Measurements from ENCODE around the gene MOB3A. TPM values are rescaled to one million over a fixed set of nuclear protein-coding genes. Genes with fewer than 3 reads are reported as not detected.

The MOB3A gene
- polyA plus RNA-seq, 1 donor (not counting 4 experiments of a cell fraction or from before 2014, with no cell fraction given), result 34.2 TPM

- Histone ChIP-seq H3K79me2 (ENCODE audit: control insufficient read depth, insufficient read depth, low read length) (no peaks in the 10 kb centered on the region), H3K4me2 (ENCODE audit: control insufficient read depth, extremely low read depth, insufficient read depth, low read depth, low read length) (no peak overlapping the region), H4K20me1 (ENCODE audit: control insufficient read depth, extremely low read depth, insufficient read depth, low read length) (no peaks in the 10 kb centered on the region), H3K36me3 (ENCODE audit: control insufficient read depth in 2 of 2, extremely low read depth in 1 of 2, insufficient read depth in 2 of 2, low read length in 2 of 2) (peaks cover 57 to 77% of the 10 kb centered on the region in 2 experiments), H3K4me1 (ENCODE audit: control insufficient read depth, extremely low read depth, insufficient read depth, low read length) (no peaks in the 10 kb centered on the region), H3K27ac (ENCODE audit: control insufficient read depth, insufficient read depth, low read length) (no peak overlapping the region), H3K4me3 (ENCODE audit: control insufficient read depth in 2 of 3, extremely low read depth in 1 of 3, insufficient read depth in 2 of 3, low read depth in 1 of 3, low read length in 3 of 3) (no peak overlapping the region), H3K27me3 (ENCODE audit: control insufficient read depth, extremely low read depth, insufficient read depth, low read length) (no peaks in the 10 kb centered on the region), H2AFZ (ENCODE audit: control insufficient read depth, low read length) (no peak overlapping the region), H3K9ac (ENCODE audit: control insufficient read depth, extremely low read depth, insufficient read depth, low read length) (no peak overlapping the region), H3K9me1 (ENCODE audit: control insufficient read depth, extremely low read depth, insufficient read depth, low read length) (no peaks in the 10 kb centered on the region), H3K9me3 (ENCODE audit: control insufficient read depth, low read depth, low read length) (no peaks in the 10 kb centered on the region)
- TF ChIP-seq CTCF (optimal IDR thresholded peaks at IDR 0.05 in 1 of 3, IDR thresholded peaks at IDR 0.05 in 1 of 3, conservative IDR thresholded peaks at IDR 0.05 in 1 of 3; ENCODE audit: extremely low read depth in 1 of 3, insufficient read depth in 2 of 3, low read length in 3 of 3) (no peak), EZH2 (IDR thresholded peaks at IDR 0.05; ENCODE audit: low read length) (no peak)
- FAIRE-seq (no peak), DNase-seq (ENCODE audit: low read depth, low spot score) (no peak)
- dilution Hi-C loops (cut with MboI; ENCODE audit: extremely low pct_ligation_motif_present, low sequenced_read_pairs), result no loop called here
Measured at GRCh38 chr19:2113439-2114211, 17.5 kb upstream of the MOB3A start.

- H3K9me1 ChIP-seq (ENCODE audit: control insufficient read depth, extremely low read depth, insufficient read depth, low read length), result no peaks in the 10 kb centered on the region
- H3K4me3 ChIP-seq (ENCODE audit: control insufficient read depth in 2 of 3, extremely low read depth in 1 of 3, insufficient read depth in 2 of 3, low read depth in 1 of 3, low read length in 3 of 3), result no peak overlapping the region
- H3K4me2 ChIP-seq (ENCODE audit: control insufficient read depth, extremely low read depth, insufficient read depth, low read depth, low read length), result no peak overlapping the region
- no peak for DNase-seq (ENCODE audit: low read depth, low spot score)
- no peak overlapping the region for H3K27ac ChIP-seq (ENCODE audit: control insufficient read depth, insufficient read depth, low read length)
- FAIRE-seq, result no peak
- no peaks in the 10 kb centered on the region for H3K9me3 ChIP-seq (ENCODE audit: control insufficient read depth, low read depth, low read length)
- H3K4me1 ChIP-seq (ENCODE audit: control insufficient read depth, extremely low read depth, insufficient read depth, low read length), result no peaks in the 10 kb centered on the region
- H3K79me2 ChIP-seq (ENCODE audit: control insufficient read depth, insufficient read depth, low read length), result no peaks in the 10 kb centered on the region
- no peaks in the 10 kb centered on the region for H4K20me1 ChIP-seq (ENCODE audit: control insufficient read depth, extremely low read depth, insufficient read depth, low read length)
- H3K36me3 ChIP-seq (ENCODE audit: control insufficient read depth in 2 of 2, extremely low read depth in 1 of 2, insufficient read depth in 2 of 2, low read length in 2 of 2), result peaks cover 62 to 79% of the 10 kb centered on the region in 2 experiments
- dilution Hi-C loops (cut with MboI; ENCODE audit: extremely low pct_ligation_motif_present, low sequenced_read_pairs), result no loop called here
- no peak overlapping the region for H3K9ac ChIP-seq (ENCODE audit: control insufficient read depth, extremely low read depth, insufficient read depth, low read length)
- no peaks in the 10 kb centered on the region for H3K27me3 ChIP-seq (ENCODE audit: control insufficient read depth, extremely low read depth, insufficient read depth, low read length)
- TF ChIP-seq EZH2 (IDR thresholded peaks at IDR 0.05; ENCODE audit: low read length) (no peak), CTCF (optimal IDR thresholded peaks at IDR 0.05 in 1 of 3, IDR thresholded peaks at IDR 0.05 in 1 of 3, conservative IDR thresholded peaks at IDR 0.05 in 1 of 3; ENCODE audit: extremely low read depth in 1 of 3, insufficient read depth in 2 of 3, low read length in 3 of 3) (no peak)
- no peak overlapping the region for H2AFZ ChIP-seq (ENCODE audit: control insufficient read depth, low read length)
Measured at GRCh38 chr19:2112516-2113320, 16.6 kb upstream of the MOB3A start.
